ENCODE results near the gene ADD3.

Gene ADD3

DNA sequence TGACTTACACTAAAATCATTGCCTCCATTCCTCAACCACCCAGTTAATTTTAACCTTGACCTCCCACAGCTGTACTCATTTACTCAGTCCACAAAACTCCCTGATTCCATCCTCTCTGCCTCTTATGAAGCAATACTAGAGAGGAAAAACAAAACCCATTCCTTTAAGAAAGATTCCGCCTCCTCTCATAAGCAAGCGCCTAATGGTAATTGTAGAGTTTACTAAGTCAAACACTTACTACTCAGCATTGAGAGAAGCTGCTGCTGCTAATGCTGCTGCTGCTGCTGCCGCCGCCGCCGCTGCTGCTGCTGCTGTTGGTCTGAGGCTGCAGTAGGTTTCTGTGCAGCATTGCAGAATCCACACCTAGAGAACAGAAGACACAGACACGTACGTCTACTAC is 2.1 kb upstream of the ADD3 start (continued):
- peak; percentile 76 for TF ChIP-seq PRDM6 (tag by site-specific recombination; IDR thresholded peaks at IDR 0.05)
- peak; percentile 93 for TF ChIP-seq SP7 (tag by site-specific recombination; IDR thresholded peaks at IDR 0.05)
- peak; percentile 42 for TF ChIP-seq GLIS1 (tag by site-specific recombination; IDR thresholded peaks at IDR 0.05)
- TF ChIP-seq ZBTB48 (tag by site-specific recombination; IDR thresholded peaks at IDR 0.05): no peak
- peak; percentile 49; the same call in 1 of the 2 replicates for TF ChIP-seq ZNF600 (tag by site-specific recombination; IDR thresholded peaks at IDR 0.05)
- peak; percentile 69 for TF ChIP-seq WT1 (tag by site-specific recombination; IDR thresholded peaks at IDR 0.05)
- TF ChIP-seq ZBTB17 (tag by site-specific recombination; IDR thresholded peaks at IDR 0.05): peak; percentile 65
- peak; percentile 64; the same call in 1 of the 2 replicates for TF ChIP-seq ZSCAN30 (tag by site-specific recombination; IDR thresholded peaks at IDR 0.05)
- TF ChIP-seq EGR2 (tag by site-specific recombination; IDR thresholded peaks at IDR 0.05; ENCODE audit: low read depth): 0 out of 2 replicates have a peak, but pooled peaks have one; percentile 8
- TF ChIP-seq ZEB2 (tag by site-specific recombination; IDR thresholded peaks at IDR 0.05): peak; percentile 44; the same call in 1 of the 2 replicates
- TF ChIP-seq, protein P1, sequence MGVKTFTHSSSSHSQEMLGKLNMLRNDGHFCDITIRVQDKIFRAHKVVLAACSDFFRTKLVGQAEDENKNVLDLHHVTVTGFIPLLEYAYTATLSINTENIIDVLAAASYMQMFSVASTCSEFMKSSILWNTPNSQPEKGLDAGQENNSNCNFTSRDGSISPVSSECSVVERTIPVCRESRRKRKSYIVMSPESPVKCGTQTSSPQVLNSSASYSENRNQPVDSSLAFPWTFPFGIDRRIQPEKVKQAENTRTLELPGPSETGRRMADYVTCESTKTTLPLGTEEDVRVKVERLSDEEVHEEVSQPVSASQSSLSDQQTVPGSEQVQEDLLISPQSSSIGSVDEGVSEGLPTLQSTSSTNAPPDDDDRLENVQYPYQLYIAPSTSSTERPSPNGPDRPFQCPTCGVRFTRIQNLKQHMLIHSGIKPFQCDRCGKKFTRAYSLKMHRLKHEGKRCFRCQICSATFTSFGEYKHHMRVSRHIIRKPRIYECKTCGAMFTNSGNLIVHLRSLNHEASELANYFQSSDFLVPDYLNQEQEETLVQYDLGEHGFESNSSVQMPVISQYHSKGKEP (tag by site-specific recombination; IDR thresholded peaks at IDR 0.05): peak; percentile 100

GRCh38 chr10:110006358-110007160 is 1.2 kb upstream of the ADD3 start:
- H3K9me3 ChIP-seq (ENCODE audit: control insufficient read depth, insufficient read depth, low read depth, low read length): no peaks in the 10 kb centered on the region
- H3K36me3 ChIP-seq (ENCODE audit: control insufficient read depth in 2 of 2, insufficient read depth in 1 of 2, low read length in 2 of 2): no peaks in the 10 kb centered on the region
- ChIA-PET CTCF (interaction anchor here (0.5 to 1.4 kb wide), 7 partner anchors 9 to 938 kb away, joined by 3 to 5 read pairs (median 3); no protein-coding TSS in a partner anchor), POLR2A (interaction anchor here (1.0 to 1.6 kb wide), 7 partner anchors 8 to 204 kb away, joined by 3 to 17 read pairs (median 4); no protein-coding TSS in a partner anchor)
- H3K4me3 ChIP-seq (ENCODE audit: low read depth, low read length): peak overlapping the region; percentile 50
- peaks cover 55% of the 10 kb centered on the region for H3K4me1 ChIP-seq (ENCODE audit: control insufficient read depth, insufficient read depth, low read length)
- H3K27ac ChIP-seq (ENCODE audit: extremely low read depth, low read depth, low read length): peak overlapping the region; percentile 98
- TF ChIP-seq, protein P2, sequence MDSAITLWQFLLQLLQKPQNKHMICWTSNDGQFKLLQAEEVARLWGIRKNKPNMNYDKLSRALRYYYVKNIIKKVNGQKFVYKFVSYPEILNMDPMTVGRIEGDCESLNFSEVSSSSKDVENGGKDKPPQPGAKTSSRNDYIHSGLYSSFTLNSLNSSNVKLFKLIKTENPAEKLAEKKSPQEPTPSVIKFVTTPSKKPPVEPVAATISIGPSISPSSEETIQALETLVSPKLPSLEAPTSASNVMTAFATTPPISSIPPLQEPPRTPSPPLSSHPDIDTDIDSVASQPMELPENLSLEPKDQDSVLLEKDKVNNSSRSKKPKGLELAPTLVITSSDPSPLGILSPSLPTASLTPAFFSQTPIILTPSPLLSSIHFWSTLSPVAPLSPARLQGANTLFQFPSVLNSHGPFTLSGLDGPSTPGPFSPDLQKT (IDR thresholded peaks at IDR 0.05; ENCODE audit: borderline replicate concordance, low read depth, low read length): no peak
- TF ChIP-seq ZXDB (tag by site-specific recombination; IDR thresholded peaks at IDR 0.05) (no peak), ZNF266 (tag by site-specific recombination; IDR thresholded peaks at IDR 0.05; ENCODE audit: low read depth) (no peak), ZNF280C (tag by site-specific recombination; IDR thresholded peaks at IDR 0.05) (no peak), ZNF785 (tag by site-specific recombination; IDR thresholded peaks at IDR 0.05) (no peak), TCF7L2 (IDR thresholded peaks at IDR 0.05; ENCODE audit: borderline replicate concordance, low read depth, low read length) (no peak), ZNF404 (tag by site-specific recombination; IDR thresholded peaks at IDR 0.05) (no peak), ZNF837 (tag by site-specific recombination; IDR thresholded peaks at IDR 0.05) (no peak), ZNF558 (tag by site-specific recombination; IDR thresholded peaks at IDR 0.05) (no peak)
- TF ChIP-seq, protein P3, sequence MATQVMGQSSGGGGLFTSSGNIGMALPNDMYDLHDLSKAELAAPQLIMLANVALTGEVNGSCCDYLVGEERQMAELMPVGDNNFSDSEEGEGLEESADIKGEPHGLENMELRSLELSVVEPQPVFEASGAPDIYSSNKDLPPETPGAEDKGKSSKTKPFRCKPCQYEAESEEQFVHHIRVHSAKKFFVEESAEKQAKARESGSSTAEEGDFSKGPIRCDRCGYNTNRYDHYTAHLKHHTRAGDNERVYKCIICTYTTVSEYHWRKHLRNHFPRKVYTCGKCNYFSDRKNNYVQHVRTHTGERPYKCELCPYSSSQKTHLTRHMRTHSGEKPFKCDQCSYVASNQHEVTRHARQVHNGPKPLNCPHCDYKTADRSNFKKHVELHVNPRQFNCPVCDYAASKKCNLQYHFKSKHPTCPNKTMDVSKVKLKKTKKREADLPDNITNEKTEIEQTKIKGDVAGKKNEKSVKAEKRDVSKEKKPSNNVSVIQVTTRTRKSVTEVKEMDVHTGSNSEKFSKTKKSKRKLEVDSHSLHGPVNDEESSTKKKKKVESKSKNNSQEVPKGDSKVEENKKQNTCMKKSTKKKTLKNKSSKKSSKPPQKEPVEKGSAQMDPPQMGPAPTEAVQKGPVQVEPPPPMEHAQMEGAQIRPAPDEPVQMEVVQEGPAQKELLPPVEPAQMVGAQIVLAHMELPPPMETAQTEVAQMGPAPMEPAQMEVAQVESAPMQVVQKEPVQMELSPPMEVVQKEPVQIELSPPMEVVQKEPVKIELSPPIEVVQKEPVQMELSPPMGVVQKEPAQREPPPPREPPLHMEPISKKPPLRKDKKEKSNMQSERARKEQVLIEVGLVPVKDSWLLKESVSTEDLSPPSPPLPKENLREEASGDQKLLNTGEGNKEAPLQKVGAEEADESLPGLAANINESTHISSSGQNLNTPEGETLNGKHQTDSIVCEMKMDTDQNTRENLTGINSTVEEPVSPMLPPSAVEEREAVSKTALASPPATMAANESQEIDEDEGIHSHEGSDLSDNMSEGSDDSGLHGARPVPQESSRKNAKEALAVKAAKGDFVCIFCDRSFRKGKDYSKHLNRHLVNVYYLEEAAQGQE (tag by site-specific recombination; IDR thresholded peaks at IDR 0.05): no peak
- TF ChIP-seq, protein P1 (tag by site-specific recombination; IDR thresholded peaks at IDR 0.05): no peak

Measured in HEK293 (cell line).